Activated gamma-delta T cell treated with anti-CD3 and anti-CD28 coated beads, Interleukin-2, amount 50 U/mL, for 16 hours (primary cell): Measurements from ENCODE around the gene PLCD4.
A peak's percentile ranks its signal among the peaks of the same experiment; 100 is the strongest.

ENCODE experiments used
- DNase-seq: peaks from one replicate; pipeline ENCODE4 v3.0.0-alpha.2; 2020; ENCODE audit warnings: low read depth

PLCD4 gene

GRCh38 chr2:218621007-218621406, 13.3 kb downstream of the PLCD4 start:
- DNase-seq, result no peak

- no peak for DNase-seq
Measured at GRCh38 chr2:218622606-218623365, 15.1 kb downstream of the PLCD4 start.

- no peak for DNase-seq
Measured at GRCh38 chr2:218623366-218623705, 15.6 kb downstream of the PLCD4 start.

- no peak for DNase-seq
Measured at GRCh38 chr2:218626369-218626768, 18.7 kb downstream of the PLCD4 start.

GRCh38 chr2:218627939-218628338, 20.2 kb downstream of the PLCD4 start:
- no peak for DNase-seq

GRCh38 chr2:218631837-218632236, 24.1 kb downstream of the PLCD4 start:
- no peak for DNase-seq

GRCh38 chr2:218635719-218636118, 28.0 kb downstream of the PLCD4 start:
- no peak for DNase-seq

GRCh38 chr2:218638372-218638771, 30.7 kb downstream of the PLCD4 start:
- DNase-seq, result no peak

- DNase-seq, result no peak
Measured at GRCh38 chr2:218642121-218642656, 34.5 kb downstream of the PLCD4 start.

GRCh38 chr2:218642786-218643185, 35.1 kb downstream of the PLCD4 start:
- DNase-seq, result no peak

GRCh38 chr2:218643751-218644310, 36.1 kb downstream of the PLCD4 start:
- DNase-seq, result no peak

GRCh38 chr2:218644721-218645120, 37.0 kb downstream of the PLCD4 start:
- no peak for DNase-seq

GRCh38 chr2:218645126-218645525, 37.4 kb downstream of the PLCD4 start:
- no peak for DNase-seq

- no peak for DNase-seq
Measured at GRCh38 chr2:218648088-218648786, 40.5 kb downstream of the PLCD4 start.

GRCh38 chr2:218648787-218649100, 41.0 kb downstream of the PLCD4 start:
- no peak for DNase-seq

GRCh38 chr2:218655751-218656150, 48.1 kb downstream of the PLCD4 start:
- no peak for DNase-seq

GRCh38 chr2:218658671-218659257, 51.1 kb downstream of the PLCD4 start:
- peak; percentile 22 for DNase-seq

GRCh38 chr2:218659258-218659987, 51.7 kb downstream of the PLCD4 start, which contains the start of the genes BCS1L and ZNF142:
TSS of gene BCS1L (plus strand) at chr2:218659683. CDS start at chr2:218660988, 1,305 bp downstream.
TSS of gene ZNF142 (minus strand) at chr2:218659623. CDS start at chr2:218656429, 3,194 bp downstream.
- DNase-seq, result peak; percentile 90

- DNase-seq, result no peak
Measured at GRCh38 chr2:218659988-218660358, 52.3 kb downstream of the PLCD4 start.

GRCh38 chr2:218662377-218662776, 54.7 kb downstream of the PLCD4 start:
- DNase-seq, result no peak

- no peak for DNase-seq
Measured at GRCh38 chr2:218662827-218663226, 55.1 kb downstream of the PLCD4 start.

- DNase-seq, result no peak
Measured at GRCh38 chr2:218663901-218664300, 56.2 kb downstream of the PLCD4 start.
